ENCODE data around the gene EEF2K. TPM values are rescaled to one million over a fixed set of nuclear protein-coding genes. Genes with fewer than 3 reads are reported as not detected.

EEF2K gene
- total and polyA plus RNA-seq, 4 donors: 5.6 to 40.8 (median 17.4) TPM

DNA sequence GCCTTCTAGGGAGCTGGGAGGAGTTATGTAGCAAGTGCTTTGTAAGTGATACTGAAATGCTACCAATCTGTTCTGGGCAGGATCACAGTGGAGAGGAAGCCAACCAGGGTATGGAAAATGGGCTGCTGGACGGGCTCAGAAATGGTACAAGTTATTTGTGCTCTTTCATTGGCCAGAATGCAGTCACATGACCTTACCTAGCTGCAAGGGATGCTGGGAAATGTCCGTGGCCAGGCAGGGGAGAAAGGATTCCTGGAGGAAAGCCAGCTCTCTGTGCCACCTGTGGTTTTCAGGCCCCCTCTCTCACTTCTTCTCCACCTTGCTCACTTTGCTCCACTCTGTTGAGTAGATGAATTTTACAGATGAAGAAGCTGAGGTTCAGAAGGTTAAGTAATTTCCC, 4.8 kb downstream of the EEF2K start:
- TF ChIP-seq, protein P1, sequence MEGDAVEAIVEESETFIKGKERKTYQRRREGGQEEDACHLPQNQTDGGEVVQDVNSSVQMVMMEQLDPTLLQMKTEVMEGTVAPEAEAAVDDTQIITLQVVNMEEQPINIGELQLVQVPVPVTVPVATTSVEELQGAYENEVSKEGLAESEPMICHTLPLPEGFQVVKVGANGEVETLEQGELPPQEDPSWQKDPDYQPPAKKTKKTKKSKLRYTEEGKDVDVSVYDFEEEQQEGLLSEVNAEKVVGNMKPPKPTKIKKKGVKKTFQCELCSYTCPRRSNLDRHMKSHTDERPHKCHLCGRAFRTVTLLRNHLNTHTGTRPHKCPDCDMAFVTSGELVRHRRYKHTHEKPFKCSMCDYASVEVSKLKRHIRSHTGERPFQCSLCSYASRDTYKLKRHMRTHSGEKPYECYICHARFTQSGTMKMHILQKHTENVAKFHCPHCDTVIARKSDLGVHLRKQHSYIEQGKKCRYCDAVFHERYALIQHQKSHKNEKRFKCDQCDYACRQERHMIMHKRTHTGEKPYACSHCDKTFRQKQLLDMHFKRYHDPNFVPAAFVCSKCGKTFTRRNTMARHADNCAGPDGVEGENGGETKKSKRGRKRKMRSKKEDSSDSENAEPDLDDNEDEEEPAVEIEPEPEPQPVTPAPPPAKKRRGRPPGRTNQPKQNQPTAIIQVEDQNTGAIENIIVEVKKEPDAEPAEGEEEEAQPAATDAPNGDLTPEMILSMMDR (IDR thresholded peaks at IDR 0.05; ENCODE audit: control extremely low read depth, extremely low read depth): no peak
- H3K27me3 ChIP-seq (ENCODE audit: control insufficient read depth in 3 of 3, insufficient read depth in 3 of 3, low read length in 2 of 3): no peaks in the 10 kb centered on the region
- H3K9me3 ChIP-seq (ENCODE audit: control insufficient read depth in 4 of 4, insufficient read depth in 3 of 4, low read length in 3 of 4): peaks cover 0 to 3% (median 0%) of the 10 kb centered on the region in 4 donors
- H3K4me1 ChIP-seq (ENCODE audit: control insufficient read depth in 5 of 5, insufficient read depth in 5 of 5, low read length in 5 of 5): peaks cover 0 to 15% (median 8%) of the 10 kb centered on the region in 5 donors
- peaks cover 0 to 7% (median 3%) of the 10 kb centered on the region in 4 donors for H3K36me3 ChIP-seq (ENCODE audit: control insufficient read depth in 4 of 4, insufficient read depth in 4 of 4, low read length in 4 of 4)
- no peak overlapping the region for H3K9ac ChIP-seq (ENCODE audit: insufficient read depth in 1 of 2, low read length in 2 of 2)
- DNase-seq: no peak
- WGBS, 2 donors: 79 to 97% methylated on average over 2 of the region's 2 CpGs
- no peak overlapping the region for H3K4me3 ChIP-seq
- H3K27ac ChIP-seq (ENCODE audit: low read depth in 1 of 2, low read length in 1 of 2): no peak overlapping the region
- no peak for ATAC-seq (ENCODE audit: insufficient read depth, low FRiP score)

- Histone ChIP-seq H3K36me3 (ENCODE audit: control insufficient read depth in 4 of 4, insufficient read depth in 4 of 4, low read length in 4 of 4) (peaks cover 0 to 7% (median 3%) of the 10 kb centered on the region in 4 donors), H3K9me3 (ENCODE audit: control insufficient read depth in 4 of 4, insufficient read depth in 3 of 4, low read length in 3 of 4) (peaks cover 0 to 3% (median 0%) of the 10 kb centered on the region in 4 donors), H3K27me3 (ENCODE audit: control insufficient read depth in 3 of 3, insufficient read depth in 3 of 3, low read length in 2 of 3) (no peaks in the 10 kb centered on the region), H3K4me1 (ENCODE audit: control insufficient read depth in 5 of 5, insufficient read depth in 5 of 5, low read length in 5 of 5) (peaks cover 0 to 18% (median under 1%) of the 10 kb centered on the region in 5 donors), H3K27ac (ENCODE audit: low read depth in 1 of 2, low read length in 1 of 2) (no peak overlapping the region), H3K4me3 (no peak overlapping the region), H3K9ac (ENCODE audit: insufficient read depth in 1 of 2, low read length in 2 of 2) (no peak overlapping the region)
- DNase-seq (no peak), ATAC-seq (ENCODE audit: insufficient read depth, low FRiP score) (no peak)
- 67 to 77% methylated on average over 4 of the region's 4 CpGs for WGBS, 2 donors
- TF ChIP-seq, protein P1 (IDR thresholded peaks at IDR 0.05; ENCODE audit: control extremely low read depth, extremely low read depth): no peak
Measured at GRCh38 chr16:22213236-22213635, 7.2 kb downstream of the EEF2K start.

- no peak overlapping the region for H3K27ac ChIP-seq (ENCODE audit: low read depth in 1 of 2, low read length in 1 of 2)
- WGBS, 2 donors: 99% methylated on average over 3 of the region's 3 CpGs
- H3K4me1 ChIP-seq (ENCODE audit: control insufficient read depth in 5 of 5, insufficient read depth in 5 of 5, low read length in 5 of 5): peaks cover 0 to 19% (median 0%) of the 10 kb centered on the region in 5 donors
- TF ChIP-seq, protein P1 (IDR thresholded peaks at IDR 0.05; ENCODE audit: control extremely low read depth, extremely low read depth): no peak
- no peak overlapping the region for H3K4me3 ChIP-seq
- no peak for ATAC-seq (ENCODE audit: insufficient read depth, low FRiP score)
- no peak overlapping the region for H3K9ac ChIP-seq (ENCODE audit: insufficient read depth in 1 of 2, low read length in 2 of 2)
- H3K27me3 ChIP-seq (ENCODE audit: control insufficient read depth in 3 of 3, insufficient read depth in 3 of 3, low read length in 2 of 3): no peaks in the 10 kb centered on the region
- no peak for DNase-seq
- H3K36me3 ChIP-seq (ENCODE audit: control insufficient read depth in 4 of 4, insufficient read depth in 4 of 4, low read length in 4 of 4): peaks cover 0 to 7% (median 3%) of the 10 kb centered on the region in 4 donors
- H3K9me3 ChIP-seq (ENCODE audit: control insufficient read depth in 4 of 4, insufficient read depth in 3 of 4, low read length in 3 of 4): peaks cover 0 to 3% (median 0%) of the 10 kb centered on the region in 4 donors
Measured at GRCh38 chr16:22213801-22214200, 7.7 kb downstream of the EEF2K start.

DNA sequence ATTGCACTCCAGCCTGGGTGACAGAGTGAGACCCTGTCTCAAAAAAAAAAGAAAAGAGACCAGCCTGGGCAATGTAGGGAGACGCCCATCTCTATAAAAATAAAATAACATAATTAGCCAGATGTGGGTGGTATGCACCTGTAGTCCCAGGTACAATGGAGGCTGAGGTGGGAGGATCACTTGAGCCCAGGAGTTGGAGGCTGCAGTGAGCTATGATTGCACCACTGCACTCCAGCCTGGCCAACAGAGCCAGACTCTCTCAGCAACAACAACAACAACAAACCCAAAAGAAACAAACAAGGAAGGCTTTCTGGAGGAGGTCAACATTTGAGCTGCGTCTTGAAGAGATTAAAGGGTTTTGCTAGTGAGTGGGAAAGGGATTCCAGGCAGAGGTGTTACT, 8.3 kb downstream of the EEF2K start:
- no peaks in the 10 kb centered on the region for H3K27me3 ChIP-seq (ENCODE audit: control insufficient read depth in 3 of 3, insufficient read depth in 3 of 3, low read length in 2 of 3)
- WGBS, 2 donors: 94 to 98% methylated on average over 2 of the region's 2 CpGs
- no peak overlapping the region for H3K4me3 ChIP-seq
- ATAC-seq (ENCODE audit: insufficient read depth, low FRiP score) (no peak), DNase-seq (no peak)
- H3K36me3 ChIP-seq (ENCODE audit: control insufficient read depth in 4 of 4, insufficient read depth in 4 of 4, low read length in 4 of 4): peaks cover 0 to 7% (median 3%) of the 10 kb centered on the region in 4 donors
- TF ChIP-seq, protein P1 (IDR thresholded peaks at IDR 0.05; ENCODE audit: control extremely low read depth, extremely low read depth): no peak
- H3K9ac ChIP-seq (ENCODE audit: insufficient read depth in 1 of 2, low read length in 2 of 2): no peak overlapping the region
- H3K9me3 ChIP-seq (ENCODE audit: control insufficient read depth in 4 of 4, insufficient read depth in 3 of 4, low read length in 3 of 4): peaks cover 0 to 3% (median 0%) of the 10 kb centered on the region in 4 donors
- peaks cover 0 to 21% (median 0%) of the 10 kb centered on the region in 5 donors for H3K4me1 ChIP-seq (ENCODE audit: control insufficient read depth in 5 of 5, insufficient read depth in 5 of 5, low read length in 5 of 5)
- H3K27ac ChIP-seq (ENCODE audit: low read depth in 1 of 2, low read length in 1 of 2): no peak overlapping the region
